HepG2 (cell line): ENCODE measurements around the gene BAG3. TPM values are rescaled to one million over a fixed set of nuclear protein-coding genes. Genes with fewer than 3 reads are reported as not detected.

Experiments used
- CBFB ChIP-seq: sonication (generic); formaldehyde crosslinking; IDR thresholded peaks from 2 replicates; pipeline ENCODE4 v1.4.0; 2020; ENCODE audit warnings: missing genetic modification reagents
- FIP1L1 ChIP-seq: fragments of 200-400 bp; formaldehyde crosslinking; IDR thresholded peaks from 2 replicates; pipeline ENCODE4 v1.6.1; 2018; ENCODE audit warnings: low read depth, mild to moderate bottlenecking, low read length, moderate library complexity, borderline replicate concordance; ENCODE audit not compliant: insufficient read depth
- JARID2 ChIP-seq: sonication (generic); formaldehyde crosslinking; IDR thresholded peaks from 2 replicates; pipeline ENCODE4 v1.8.1; 2023; ENCODE audit warnings: missing genetic modification reagents, inconsistent platforms; ENCODE audit not compliant: insufficient replicate concordance
- KMT2A ChIP-seq: sonication (generic); formaldehyde crosslinking; IDR thresholded peaks from 2 replicates; pipeline ENCODE4 v1.4.0; 2020; ENCODE audit warnings: missing genetic modification reagents
- MLXIP ChIP-seq: sonication (generic); formaldehyde crosslinking; IDR thresholded peaks from 2 replicates; pipeline ENCODE4 v1.9.0; 2021; ENCODE audit warnings: missing genetic modification reagents, borderline replicate concordance
- PATZ1 ChIP-seq: sonication (generic); formaldehyde crosslinking; IDR thresholded peaks from 2 replicates; pipeline ENCODE4 v1.4.0; 2020; ENCODE audit warnings: missing genetic modification reagents
- PBX2 ChIP-seq: IDR thresholded peaks from 2 replicates; pipeline ENCODE4 v1.6.1; 2016; ENCODE audit warnings: control low read depth
- SNAPC2 ChIP-seq: sonication (generic); formaldehyde crosslinking; IDR thresholded peaks from 2 replicates; pipeline ENCODE4 v1.8.1; 2022; ENCODE audit warnings: mild to moderate bottlenecking, missing genetic modification reagents
- SYNCRIP ChIP-seq: fragments of 200-400 bp; formaldehyde crosslinking; IDR thresholded peaks from 2 replicates; pipeline ENCODE4 v1.6.1; 2018; ENCODE audit warnings: mild to moderate bottlenecking, low read depth, low read length; ENCODE audit not compliant: insufficient read depth
- ZBTB49 ChIP-seq: sonication (generic); formaldehyde crosslinking; IDR thresholded peaks from 2 replicates; pipeline ENCODE4 v1.4.0; 2020; ENCODE audit warnings: missing genetic modification reagents, borderline replicate concordance
- ZNF180 ChIP-seq: sonication (generic); formaldehyde crosslinking; IDR thresholded peaks from 2 replicates; pipeline ENCODE4 v1.4.0; 2020; ENCODE audit warnings: low read depth, missing genetic modification reagents, borderline replicate concordance
- ZNF30 ChIP-seq: sonication (generic); formaldehyde crosslinking; IDR thresholded peaks from 2 replicates; pipeline ENCODE4 v1.5.0; 2020; ENCODE audit warnings: mild to moderate bottlenecking, missing genetic modification reagents
- ZNF33A ChIP-seq: sonication (generic); formaldehyde crosslinking; IDR thresholded peaks from 2 replicates; pipeline ENCODE4 v1.5.1; 2020; ENCODE audit warnings: missing genetic modification reagents, mild to moderate bottlenecking, moderate library complexity, borderline replicate concordance
- ZNF484 ChIP-seq: sonication (generic); formaldehyde crosslinking; IDR thresholded peaks from 2 replicates; pipeline ENCODE4 v1.5.1; 2020; ENCODE audit warnings: mild to moderate bottlenecking, low read depth, missing genetic modification reagents, borderline replicate concordance
- ZNF557 ChIP-seq: sonication (generic); formaldehyde crosslinking; IDR thresholded peaks from 2 replicates; pipeline ENCODE4 v1.4.0; 2020; ENCODE audit warnings: missing genetic modification reagents
- ZNF562 ChIP-seq: sonication (generic); formaldehyde crosslinking; IDR thresholded peaks from 2 replicates; pipeline ENCODE4 v1.8.0; 2022; ENCODE audit warnings: missing genetic modification reagents, borderline replicate concordance
- ZNF747 ChIP-seq: sonication (generic); formaldehyde crosslinking; IDR thresholded peaks from 2 replicates; pipeline ENCODE4 v1.8.1; 2023; ENCODE audit warnings: missing genetic modification reagents, mild to moderate bottlenecking, borderline replicate concordance
- ZNF841 ChIP-seq: sonication (generic); formaldehyde crosslinking; IDR thresholded peaks from 2 replicates; pipeline ENCODE4 v1.8.1; 2023; ENCODE audit warnings: missing genetic modification reagents, borderline replicate concordance
- ZSCAN25 ChIP-seq: sonication (generic); formaldehyde crosslinking; IDR thresholded peaks from 2 replicates; pipeline ENCODE4 v1.8.0; 2022; ENCODE audit warnings: mild to moderate bottlenecking, missing genetic modification reagents
- polyA plus RNA-seq, 8 experiments: library from polyadenylated mRNA; depleted of rRNA in 3 of 8; stranded (reverse) in 7 of 8; unstranded in 1 of 8; fragments of >200 nt; fragmentation: Illumina TruSeq in 4 of 8; extraction: Trizol in 4 of 8; gene quantifications; 2 replicates each; pipeline versions ENCODE4 v1.2.1 to v1.2.3, GENCODE V29; 2011 to 2016; ENCODE audit warnings: low read depth in 4 of 8, missing spikeins in 1 of 8, mixed read lengths in 1 of 8; ENCODE audit not compliant: insufficient read depth in 1 of 8
- total RNA-seq, 5 experiments: library from RNA; depleted of rRNA; stranded (reverse); fragments of >200 nt; fragmentation: Illumina TruSeq; extraction: Trizol; gene quantifications; 2 replicates each; pipeline ENCODE4 v1.2.3, GENCODE V29; 2016; ENCODE audit warnings: low read depth in 1 of 5
- TF ChIP-seq, protein P1 (sequence below): sonication (generic); formaldehyde crosslinking; IDR thresholded peaks from 2 replicates; pipeline ENCODE4 v1.4.0; 2020; ENCODE audit warnings: mild to moderate bottlenecking, missing genetic modification reagents

The BAG3 gene
- total and polyA plus RNA-seq, 2 of the 13 experiments (the other 11 are each of a cell fraction or from before 2014, with no cell fraction given): 2.9 to 6.7 TPM

GRCh38 chr10:119725517-119725827, 74.3 kb downstream of the BAG3 start (continued):
- TF ChIP-seq MLXIP (CRISPR knock-in tag) (no peak), PATZ1 (peak; percentile 84; the same call in 1 of the 2 replicates), ZBTB49 (CRISPR knock-in tag) (peak; percentile 5; the same call in 1 of the 2 replicates), JARID2 (CRISPR knock-in tag) (peak; percentile 44), ZNF180 (CRISPR knock-in tag) (no peak), ZNF747 (CRISPR knock-in tag) (0 out of 2 replicates have a peak, but pooled peaks have one; percentile 64), FIP1L1 (no peak), ZNF841 (CRISPR knock-in tag) (no peak), SNAPC2 (CRISPR knock-in tag) (0 out of 2 replicates have a peak, but pooled peaks have one; percentile 6), PBX2 (no peak), ZNF30 (CRISPR knock-in tag) (no peak), ZNF562 (no peak), CBFB (CRISPR knock-in tag) (peak; percentile 21; the same call in 1 of the 2 replicates), KMT2A (CRISPR knock-in tag) (peak; percentile 83), ZNF33A (CRISPR knock-in tag) (no peak; the same call in 1 of the 2 replicates), ZNF557 (CRISPR knock-in tag) (no peak), ZSCAN25 (CRISPR knock-in tag) (peak; percentile 43; the same call in 1 of the 2 replicates), SYNCRIP (no peak), ZNF484 (no peak)
- TF ChIP-seq, protein P1, sequence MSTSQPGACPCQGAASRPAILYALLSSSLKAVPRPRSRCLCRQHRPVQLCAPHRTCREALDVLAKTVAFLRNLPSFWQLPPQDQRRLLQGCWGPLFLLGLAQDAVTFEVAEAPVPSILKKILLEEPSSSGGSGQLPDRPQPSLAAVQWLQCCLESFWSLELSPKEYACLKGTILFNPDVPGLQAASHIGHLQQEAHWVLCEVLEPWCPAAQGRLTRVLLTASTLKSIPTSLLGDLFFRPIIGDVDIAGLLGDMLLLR (CRISPR knock-in tag): no peak
